NCI-H1092 (cell line): Measurements from ENCODE around the gene KRT85.
"Not testable (repeated sequence)": the region's sequence is repeated elsewhere in the genome, so short reads cannot be mapped to it uniquely, and the experiment has no call there.

Experiments
- DNase-seq: peaks from one replicate; lab custom pipeline; 2025; lab: John Stamatoyannopoulos, UW

KRT85 gene

GRCh38 chr12:52366738-52367485 lies at the start of gene KRT85:
TSS of gene KRT85 (minus strand) at chr12:52367481. CDS start at chr12:52367405, 76 bp downstream.
- DNase-seq: no peak

DNA sequence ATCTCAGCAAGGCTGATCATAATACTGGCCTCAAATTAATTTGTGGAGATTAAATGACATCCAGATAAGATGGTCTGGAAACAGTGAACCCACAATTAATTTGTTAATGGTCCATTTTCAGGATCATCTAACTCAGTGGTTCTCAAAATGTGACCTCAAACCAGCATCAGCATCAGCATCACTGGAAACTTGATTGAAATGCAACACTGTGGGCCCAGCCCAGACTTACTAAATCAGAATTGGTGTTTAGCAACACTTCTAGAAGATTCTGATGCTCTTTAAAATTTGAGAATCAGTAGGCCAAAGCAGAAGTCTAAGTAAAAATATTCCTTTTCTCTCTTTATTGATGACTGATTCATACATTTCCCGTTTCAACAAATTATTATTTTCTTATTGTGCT lies 49.5 kb upstream of the KRT85 start:
- no peak for DNase-seq

DNA sequence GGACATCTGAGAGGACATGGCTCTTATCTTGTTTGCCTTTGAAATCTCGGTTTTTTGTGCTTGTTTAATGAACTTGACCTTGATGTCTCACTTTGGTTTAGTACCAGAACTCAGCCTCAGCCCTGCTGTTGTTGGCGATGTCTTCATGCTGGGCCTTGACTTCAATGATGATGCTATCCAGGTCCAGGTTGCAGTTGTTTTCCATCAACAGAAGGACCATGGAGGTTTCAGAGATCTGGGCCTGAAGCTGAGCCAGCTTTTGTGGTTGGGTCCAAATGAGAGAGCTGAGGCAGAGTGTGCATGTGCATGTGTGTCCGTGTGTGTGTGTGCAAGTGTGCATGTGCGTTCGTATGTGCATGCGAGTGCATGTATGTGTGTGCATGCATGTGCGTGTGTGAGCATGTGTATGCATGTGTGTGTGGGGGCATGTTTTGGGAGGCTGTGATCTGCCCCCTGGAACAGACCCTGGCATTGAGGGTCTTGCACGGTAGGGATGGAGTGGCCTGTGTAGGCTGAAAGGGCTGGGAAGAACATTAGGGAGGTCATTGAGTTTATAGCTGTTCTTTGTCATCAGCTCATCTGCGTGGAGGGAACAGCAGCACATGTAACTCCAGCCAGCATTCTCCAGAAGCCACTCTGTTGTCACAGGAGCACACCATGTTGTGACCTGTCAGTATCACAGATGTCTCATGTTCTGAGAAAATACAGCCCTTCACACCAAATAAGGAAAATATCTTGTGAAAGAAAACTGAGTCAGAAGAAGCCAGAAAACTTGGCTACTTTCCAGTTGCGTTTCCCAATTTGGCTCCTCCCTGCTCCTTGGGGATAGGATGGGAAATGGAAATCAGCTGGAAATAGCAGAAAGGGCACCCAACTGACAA lies 48.8 kb upstream of the KRT85 start:
- DNase-seq: no peak

DNA sequence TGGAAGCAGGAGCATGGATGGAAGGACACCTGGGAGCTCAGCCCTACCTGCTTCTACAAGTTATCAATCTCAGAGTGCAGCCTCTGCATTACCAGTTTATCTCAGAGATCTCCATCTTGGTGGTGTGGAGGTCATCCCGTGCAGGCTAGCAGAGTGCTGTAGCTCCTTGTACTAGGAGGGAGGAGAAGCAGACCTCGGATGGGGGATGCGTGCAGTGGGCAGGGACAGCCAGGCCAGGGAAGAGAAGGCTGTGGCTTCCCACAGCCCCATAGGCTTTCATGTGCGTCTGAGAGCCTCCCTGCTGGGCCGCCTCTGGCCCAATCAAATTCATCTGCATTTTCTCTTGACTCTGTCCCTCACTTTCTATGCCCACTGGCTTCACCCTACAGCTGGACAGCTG lies 47.7 kb upstream of the KRT85 start:
- DNase-seq: no peak

DNA sequence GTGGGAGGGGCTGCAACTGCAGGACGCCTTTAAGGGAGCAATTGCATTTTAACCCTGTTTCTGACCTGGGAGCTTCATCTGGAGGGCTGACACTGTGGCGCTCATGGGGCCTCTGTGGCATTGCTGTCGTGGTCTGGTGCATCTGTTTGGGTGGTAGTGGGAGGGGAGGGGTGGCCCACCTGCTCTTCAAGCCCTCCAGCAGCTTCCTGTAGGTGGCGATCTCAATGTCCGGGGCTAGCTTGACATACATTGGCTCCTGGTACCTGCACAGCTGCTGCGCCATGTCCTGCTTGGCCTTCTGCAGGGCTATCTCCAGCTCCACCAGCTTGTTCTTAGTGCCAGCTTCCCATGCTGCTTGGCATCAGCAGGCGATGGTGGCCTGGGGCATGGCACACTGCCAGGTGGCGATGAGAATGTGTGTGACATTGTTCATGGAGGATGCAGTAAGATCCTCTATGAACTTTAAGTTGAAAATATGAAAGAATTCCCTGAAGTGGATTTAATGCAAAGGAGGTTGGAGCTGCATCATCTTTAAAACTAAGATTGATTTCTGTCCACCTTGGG lies 46.6 kb upstream of the KRT85 start:
- no peak for DNase-seq

DNA sequence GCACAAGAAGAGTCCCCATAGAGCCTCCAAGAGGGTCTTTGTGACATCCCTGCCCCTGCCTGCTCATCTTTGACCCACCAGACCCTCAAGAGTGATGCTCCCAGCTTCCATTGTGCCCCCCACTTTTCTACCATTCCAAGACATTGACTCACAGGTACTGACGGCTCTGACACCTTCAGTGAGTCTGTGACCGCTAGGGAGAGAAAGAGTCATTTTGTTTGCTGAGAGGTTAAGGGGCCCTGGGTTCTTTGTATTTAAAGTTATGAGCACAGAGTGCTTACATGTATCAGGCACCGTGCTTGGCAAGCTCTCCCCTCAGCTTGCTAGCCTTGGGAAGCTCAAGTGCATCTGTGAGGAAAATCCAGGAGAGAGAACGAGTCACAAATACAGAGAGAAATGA lies 45.9 kb upstream of the KRT85 start:
- no peak for DNase-seq

GRCh38 chr12:52411815-52412214 lies 44.5 kb upstream of the KRT85 start:
- DNase-seq: no peak

DNA sequence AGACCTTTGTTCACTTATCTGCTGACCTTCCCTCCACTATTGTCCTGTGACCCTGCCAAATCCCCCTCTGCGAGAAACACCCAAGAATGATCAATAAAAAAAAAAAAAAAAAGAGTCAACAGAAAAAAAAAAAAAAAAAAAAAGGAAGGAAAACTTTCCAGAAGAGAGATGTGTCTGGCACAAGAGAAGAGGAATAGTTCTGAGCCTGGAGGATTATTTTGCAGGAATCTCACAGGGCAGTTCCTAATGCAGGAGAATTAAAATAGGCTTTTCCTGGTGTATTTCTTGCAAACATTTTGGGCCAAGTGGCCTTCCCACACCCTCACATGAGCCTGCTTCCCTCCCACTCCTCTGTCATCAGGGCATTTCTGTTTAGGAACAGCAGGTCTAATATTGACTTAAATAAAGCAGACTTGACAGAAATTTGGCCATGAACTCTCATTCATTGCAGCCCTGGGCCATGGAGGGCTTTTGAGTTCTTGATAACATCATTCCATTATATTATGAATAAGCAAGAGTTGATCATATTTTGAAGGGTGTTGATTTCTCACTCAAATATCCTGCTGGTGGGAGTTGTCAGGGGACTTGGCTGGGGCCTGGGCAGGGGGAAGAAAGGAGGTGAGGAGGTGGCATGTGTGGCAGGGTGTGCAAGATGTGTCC lies 43.4 kb upstream of the KRT85 start:
- DNase-seq: not testable (repeated sequence)

GRCh38 chr12:52407918-52408317 lies 40.6 kb upstream of the KRT85 start:
- no peak for DNase-seq

- DNase-seq: no peak
Observed at GRCh38 chr12:52405922-52406385, 38.7 kb upstream of the KRT85 start, which contains the start of gene KRT82. TSS of gene KRT82 (minus strand) at chr12:52406335. CDS start at chr12:52406277, 58 bp downstream.

GRCh38 chr12:52404951-52405350 lies 37.7 kb upstream of the KRT85 start:
- DNase-seq: no peak

GRCh38 chr12:52403561-52403960 lies 36.3 kb upstream of the KRT85 start:
- DNase-seq: no peak

- DNase-seq: no peak
Observed at GRCh38 chr12:52402873-52403540, 35.7 kb upstream of the KRT85 start.

GRCh38 chr12:52402377-52402776 lies 35.1 kb upstream of the KRT85 start:
- no peak for DNase-seq

GRCh38 chr12:52401926-52402325 lies 34.6 kb upstream of the KRT85 start:
- DNase-seq: no peak

DNA sequence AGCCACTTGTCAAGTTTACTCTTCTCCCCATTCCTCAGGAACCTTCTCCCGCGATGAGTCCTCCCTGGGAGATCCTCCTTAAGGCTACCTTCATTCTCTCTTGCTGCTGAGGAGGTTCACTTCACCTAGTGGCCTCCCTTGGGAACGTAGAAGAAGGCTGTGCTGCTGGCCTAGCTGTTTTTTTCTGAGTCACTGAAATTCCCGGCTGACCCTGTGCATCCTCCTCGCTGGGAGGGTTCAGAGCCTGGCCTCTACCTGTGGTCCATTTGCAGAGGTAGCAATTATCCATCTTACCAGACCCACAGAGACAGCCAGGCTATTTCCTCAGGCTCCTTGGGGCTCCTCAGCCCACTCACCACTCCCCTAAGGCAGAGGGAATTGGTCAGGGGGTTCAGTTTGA lies 34.2 kb upstream of the KRT85 start:
- DNase-seq: no peak

DNA sequence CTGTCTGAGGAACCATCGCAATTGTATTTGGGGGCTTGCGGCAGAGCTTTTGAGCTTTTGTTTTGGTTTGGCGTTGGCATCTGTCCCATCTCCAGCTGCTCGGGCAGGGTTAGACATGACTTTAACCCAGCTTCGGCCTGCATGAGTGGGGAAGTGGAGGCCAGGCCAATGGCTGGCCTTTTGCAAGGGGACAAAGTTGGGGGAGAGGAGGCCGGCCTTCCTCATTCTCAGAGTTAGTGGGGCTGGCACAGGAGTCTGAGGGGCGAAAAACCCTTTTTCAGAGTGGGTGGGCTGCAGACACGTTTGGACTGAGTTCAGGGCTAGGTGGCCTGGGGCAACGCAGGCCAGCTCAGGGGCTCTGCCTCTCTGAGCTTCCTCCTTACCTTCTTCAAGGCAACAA lies 33.6 kb upstream of the KRT85 start:
- DNase-seq: no peak

- DNase-seq: no peak
Observed at GRCh38 chr12:52399756-52400155, 32.5 kb upstream of the KRT85 start.

GRCh38 chr12:52398176-52398575 lies 30.9 kb upstream of the KRT85 start:
- DNase-seq: no peak

DNA sequence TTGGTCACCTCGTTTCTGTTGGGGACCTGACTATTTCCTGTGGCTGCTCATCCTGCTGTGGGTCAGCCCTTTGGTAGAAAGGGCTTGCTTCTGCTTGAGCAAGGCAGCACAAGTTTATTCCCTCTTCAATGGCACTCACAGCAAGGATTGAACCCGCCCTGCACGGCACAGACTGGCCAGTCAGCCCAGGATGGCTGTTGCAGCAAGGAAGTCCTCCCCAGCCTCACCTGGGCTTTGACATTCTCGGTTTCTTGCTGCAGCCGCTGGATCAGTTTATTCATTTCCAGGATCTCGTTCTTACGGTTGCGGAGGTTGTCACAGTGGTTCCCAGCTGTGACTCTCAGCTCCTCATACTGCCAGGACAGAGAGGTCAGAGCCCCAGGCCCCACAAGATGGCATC lies 29.4 kb upstream of the KRT85 start:
- DNase-seq: no peak

DNA sequence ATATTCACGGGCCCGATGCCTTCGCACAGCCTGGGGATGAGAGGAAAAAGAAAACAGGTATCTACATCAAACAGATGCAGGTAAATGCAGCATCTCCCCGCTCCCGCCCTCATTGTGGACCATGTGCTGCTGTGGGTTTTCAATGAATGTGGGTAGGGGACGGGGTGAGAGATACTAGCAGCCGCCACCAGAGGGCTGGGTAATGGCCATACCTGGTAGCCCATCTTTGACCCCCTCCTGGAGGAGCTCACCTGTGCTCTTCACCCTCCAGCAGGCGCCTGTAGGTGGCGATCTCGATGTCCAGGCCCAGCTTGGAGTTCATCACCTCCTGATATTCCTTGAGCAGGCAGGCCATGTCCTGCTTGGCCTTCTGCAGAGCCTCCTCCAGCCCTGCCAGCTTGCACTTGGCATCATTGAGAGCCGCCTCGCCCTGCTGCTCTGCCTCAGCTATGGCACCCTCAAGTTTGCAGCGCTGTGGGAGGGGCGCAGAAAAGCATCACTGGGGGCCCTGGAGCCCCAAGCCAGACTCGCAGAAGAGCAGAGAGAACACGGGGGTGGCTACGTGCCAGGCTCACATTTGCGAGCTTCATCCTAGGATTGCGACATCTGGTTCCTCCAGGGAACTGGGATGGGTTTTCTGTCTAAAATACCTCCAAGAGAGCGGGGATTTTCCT lies 28.6 kb upstream of the KRT85 start:
- DNase-seq: no peak
